ENCODE measurements around the gene SAMD4A.

SAMD4A gene

GRCh38 chr14:54805445-54806322, 238.8 kb downstream of the SAMD4A start:
- in situ Hi-C loops (cut with MboI; ENCODE audit: low pct_unique_long_range_greater_than_20kb, low sequenced_read_pairs, unreplicated experiment), result no loop called here
- peak; percentile 89 for TF ChIP-seq CTCF (IDR thresholded peaks at IDR 0.05; ENCODE audit: extremely low read depth, insufficient read depth, missing control alignments)
- peak; percentile 72 for DNase-seq (ENCODE audit: low spot score)

GRCh38 chr14:54806616-54807015, 239.7 kb downstream of the SAMD4A start:
- DNase-seq (ENCODE audit: low spot score), result no peak
- TF ChIP-seq CTCF (IDR thresholded peaks at IDR 0.05; ENCODE audit: extremely low read depth, insufficient read depth, missing control alignments), result no peak
- in situ Hi-C loops (cut with MboI; ENCODE audit: low pct_unique_long_range_greater_than_20kb, low sequenced_read_pairs, unreplicated experiment), result no loop called here

GRCh38 chr14:54807428-54807827, 240.5 kb downstream of the SAMD4A start:
- in situ Hi-C loops (cut with MboI; ENCODE audit: low pct_unique_long_range_greater_than_20kb, low sequenced_read_pairs, unreplicated experiment), result no loop called here
- no peak for TF ChIP-seq CTCF (IDR thresholded peaks at IDR 0.05; ENCODE audit: extremely low read depth, insufficient read depth, missing control alignments)
- DNase-seq (ENCODE audit: low spot score), result no peak

GRCh38 chr14:54807881-54808280, 241.0 kb downstream of the SAMD4A start:
- TF ChIP-seq CTCF (IDR thresholded peaks at IDR 0.05; ENCODE audit: extremely low read depth, insufficient read depth, missing control alignments), result no peak
- no peak for DNase-seq (ENCODE audit: low spot score)
- in situ Hi-C loops (cut with MboI; ENCODE audit: low pct_unique_long_range_greater_than_20kb, low sequenced_read_pairs, unreplicated experiment), result no loop called here

GRCh38 chr14:54808326-54809161, 241.6 kb downstream of the SAMD4A start:
- in situ Hi-C loops (cut with MboI; ENCODE audit: low pct_unique_long_range_greater_than_20kb, low sequenced_read_pairs, unreplicated experiment), result no loop called here
- no peak for DNase-seq (ENCODE audit: low spot score)
- no peak for TF ChIP-seq CTCF (IDR thresholded peaks at IDR 0.05; ENCODE audit: extremely low read depth, insufficient read depth, missing control alignments)

GRCh38 chr14:54809767-54810166, 242.8 kb downstream of the SAMD4A start:
- TF ChIP-seq CTCF (IDR thresholded peaks at IDR 0.05; ENCODE audit: extremely low read depth, insufficient read depth, missing control alignments), result no peak
- in situ Hi-C loops (cut with MboI; ENCODE audit: low pct_unique_long_range_greater_than_20kb, low sequenced_read_pairs, unreplicated experiment), result no loop called here
- DNase-seq (ENCODE audit: low spot score), result peak; percentile 18
